Measurements from ENCODE around the gene PRSS22.
A peak's percentile ranks its signal among the peaks of the same experiment; 100 is the strongest.

The PRSS22 gene

GRCh38 chr16:2855536-2855935 lies 2.4 kb downstream of the PRSS22 start:
- DNase-seq (ENCODE audit: low read depth), result no peak
- no peak overlapping the region for H3K4me3 ChIP-seq (ENCODE audit: low read depth, low read length)

- no peak for DNase-seq (ENCODE audit: low read depth)
- H3K4me3 ChIP-seq (ENCODE audit: low read depth, low read length), result no peak overlapping the region
These were observed 3.2 kb downstream of the PRSS22 start for GRCh38 chr16:2854700-2855309.

- no peak for DNase-seq (ENCODE audit: low read depth)
- no peak overlapping the region for H3K4me3 ChIP-seq (ENCODE audit: low read depth, low read length)
These were observed 4.4 kb downstream of the PRSS22 start for GRCh38 chr16:2853531-2854073.

GRCh38 chr16:2852731-2853507 lies 5.1 kb downstream of the PRSS22 start:
- DNase-seq (ENCODE audit: low read depth), result no peak
- no peak overlapping the region for H3K4me3 ChIP-seq (ENCODE audit: low read depth, low read length)

- no peak overlapping the region for H3K4me3 ChIP-seq (ENCODE audit: low read depth, low read length)
- no peak for DNase-seq (ENCODE audit: low read depth)
These were observed 5.8 kb downstream of the PRSS22 start for GRCh38 chr16:2852003-2852730.

GRCh38 chr16:2848933-2849725 lies 8.8 kb downstream of the PRSS22 start:
- H3K4me3 ChIP-seq (ENCODE audit: low read depth, low read length), result no peak overlapping the region
- DNase-seq (ENCODE audit: low read depth), result no peak

- no peak overlapping the region for H3K4me3 ChIP-seq (ENCODE audit: low read depth, low read length)
- DNase-seq (ENCODE audit: low read depth), result peak; percentile 31
These were observed 11.3 kb downstream of the PRSS22 start for GRCh38 chr16:2846511-2847310.

- DNase-seq (ENCODE audit: low read depth), result no peak
- no peak overlapping the region for H3K4me3 ChIP-seq (ENCODE audit: low read depth, low read length)
These were observed 12.9 kb downstream of the PRSS22 start for GRCh38 chr16:2845116-2845515.

- H3K4me3 ChIP-seq (ENCODE audit: low read depth, low read length), result no peak overlapping the region
- DNase-seq (ENCODE audit: low read depth), result no peak
These were observed 14.4 kb downstream of the PRSS22 start for GRCh38 chr16:2843526-2843925.

GRCh38 chr16:2842340-2843000 lies 15.5 kb downstream of the PRSS22 start:
- no peak overlapping the region for H3K4me3 ChIP-seq (ENCODE audit: low read depth, low read length)
- no peak for DNase-seq (ENCODE audit: low read depth)

GRCh38 chr16:2841606-2842339 lies 16.2 kb downstream of the PRSS22 start:
- no peak overlapping the region for H3K4me3 ChIP-seq (ENCODE audit: low read depth, low read length)
- no peak for DNase-seq (ENCODE audit: low read depth)

- DNase-seq (ENCODE audit: low read depth), result no peak
- H3K4me3 ChIP-seq (ENCODE audit: low read depth, low read length), result no peak overlapping the region
These were observed 17.1 kb downstream of the PRSS22 start for GRCh38 chr16:2840914-2841313.

GRCh38 chr16:2839650-2840450 lies 18.1 kb downstream of the PRSS22 start:
- H3K4me3 ChIP-seq (ENCODE audit: low read depth, low read length), result no peak overlapping the region
- DNase-seq (ENCODE audit: low read depth), result no peak

GRCh38 chr16:2838928-2839327 lies 19.0 kb downstream of the PRSS22 start:
- DNase-seq (ENCODE audit: low read depth), result peak; percentile 43
- H3K4me3 ChIP-seq (ENCODE audit: low read depth, low read length), result no peak overlapping the region

- H3K4me3 ChIP-seq (ENCODE audit: low read depth, low read length), result no peak overlapping the region
- DNase-seq (ENCODE audit: low read depth), result no peak
These were observed 21.1 kb downstream of the PRSS22 start for GRCh38 chr16:2836646-2837508.

Measured in skeletal muscle cell (primary cell).